GM18867 (cell line): ENCODE measurements around the gene ATF7.

Source experiments
- ATAC-seq: cut with Tn5 transposase; IDR thresholded peaks from one replicate; pipeline ENCODE4 v1.9.1; 2021; ENCODE audit warnings: mild to moderate bottlenecking, moderate library complexity; ENCODE audit not compliant: unreplicated experiment

ATF7 gene

GRCh38 chr12:53464685-53465418, 161.3 kb downstream of the ATF7 start:
- no peak for ATAC-seq

- no peak for ATAC-seq
These were observed 162.2 kb downstream of the ATF7 start for GRCh38 chr12:53463802-53464560.

- ATAC-seq: no peak
These were observed 163.2 kb downstream of the ATF7 start for GRCh38 chr12:53462935-53463334.

GRCh38 chr12:53461591-53461990, 164.6 kb downstream of the ATF7 start:
- no peak for ATAC-seq

- no peak for ATAC-seq
These were observed 165.1 kb downstream of the ATF7 start for GRCh38 chr12:53461059-53461458.

GRCh38 chr12:53459097-53459496, 167.1 kb downstream of the ATF7 start:
- no peak for ATAC-seq
